ENCODE measurements around the gene WDFY1. TPM values are rescaled to one million over a fixed set of nuclear protein-coding genes. Genes with fewer than 3 reads are reported as not detected.

The WDFY1 gene
- total RNA-seq, 6 donors from 2014 or later = 32.6 to 90.1 (median 41.2) TPM

DNA sequence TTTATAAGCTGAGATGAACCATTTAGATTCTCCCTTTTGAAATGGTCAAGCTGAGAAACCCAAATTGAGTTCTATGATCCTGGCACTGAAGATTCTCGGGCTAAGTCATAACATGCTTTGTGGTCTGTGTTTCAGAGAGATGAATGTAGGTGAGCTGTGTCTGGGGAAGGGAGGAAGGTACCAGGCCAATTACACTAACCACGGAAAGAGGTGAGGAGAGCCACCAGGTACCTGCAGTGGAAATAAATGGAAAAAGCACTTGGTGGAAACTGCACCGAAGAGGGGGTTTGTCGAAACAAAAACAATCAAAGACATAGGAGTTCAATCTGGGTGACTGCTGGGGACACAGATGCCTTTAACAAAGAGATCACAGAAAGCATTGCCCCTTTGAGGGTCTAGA, 11.2 kb upstream of the WDFY1 start:
- ATAC-seq (ENCODE audit: low FRiP score in 2 of 2) = no peak
- Histone ChIP-seq H3K4me3 (peak overlapping the region in 1 of 4 donors; percentile 71), H3K36me3 (peaks cover 0 to 15% (median 1%) of the 10 kb centered on the region in 4 donors), H3K27me3 (no peaks in the 10 kb centered on the region), H3K27ac (peak overlapping the region; percentile 86 to 94 (median 90)), H3K9me3 (no peaks in the 10 kb centered on the region), H3K4me1 (peaks cover 37 to 45% (median 41%) of the 10 kb centered on the region in 4 donors)
- WGBS, 2 donors = 93 to 94% methylated on average over 4 of the region's 4 CpGs
- TF ChIP-seq, protein P1, sequence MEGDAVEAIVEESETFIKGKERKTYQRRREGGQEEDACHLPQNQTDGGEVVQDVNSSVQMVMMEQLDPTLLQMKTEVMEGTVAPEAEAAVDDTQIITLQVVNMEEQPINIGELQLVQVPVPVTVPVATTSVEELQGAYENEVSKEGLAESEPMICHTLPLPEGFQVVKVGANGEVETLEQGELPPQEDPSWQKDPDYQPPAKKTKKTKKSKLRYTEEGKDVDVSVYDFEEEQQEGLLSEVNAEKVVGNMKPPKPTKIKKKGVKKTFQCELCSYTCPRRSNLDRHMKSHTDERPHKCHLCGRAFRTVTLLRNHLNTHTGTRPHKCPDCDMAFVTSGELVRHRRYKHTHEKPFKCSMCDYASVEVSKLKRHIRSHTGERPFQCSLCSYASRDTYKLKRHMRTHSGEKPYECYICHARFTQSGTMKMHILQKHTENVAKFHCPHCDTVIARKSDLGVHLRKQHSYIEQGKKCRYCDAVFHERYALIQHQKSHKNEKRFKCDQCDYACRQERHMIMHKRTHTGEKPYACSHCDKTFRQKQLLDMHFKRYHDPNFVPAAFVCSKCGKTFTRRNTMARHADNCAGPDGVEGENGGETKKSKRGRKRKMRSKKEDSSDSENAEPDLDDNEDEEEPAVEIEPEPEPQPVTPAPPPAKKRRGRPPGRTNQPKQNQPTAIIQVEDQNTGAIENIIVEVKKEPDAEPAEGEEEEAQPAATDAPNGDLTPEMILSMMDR (IDR thresholded peaks at IDR 0.05) = no peak
- no peak for TF ChIP-seq POLR2AphosphoS5 (IDR thresholded peaks at IDR 0.05)
- TF ChIP-seq EP300 (IDR thresholded peaks at IDR 0.05) = no peak
- TF ChIP-seq POLR2A (IDR thresholded peaks at IDR 0.05) = no peak
- DNase-seq = no peak

DNA sequence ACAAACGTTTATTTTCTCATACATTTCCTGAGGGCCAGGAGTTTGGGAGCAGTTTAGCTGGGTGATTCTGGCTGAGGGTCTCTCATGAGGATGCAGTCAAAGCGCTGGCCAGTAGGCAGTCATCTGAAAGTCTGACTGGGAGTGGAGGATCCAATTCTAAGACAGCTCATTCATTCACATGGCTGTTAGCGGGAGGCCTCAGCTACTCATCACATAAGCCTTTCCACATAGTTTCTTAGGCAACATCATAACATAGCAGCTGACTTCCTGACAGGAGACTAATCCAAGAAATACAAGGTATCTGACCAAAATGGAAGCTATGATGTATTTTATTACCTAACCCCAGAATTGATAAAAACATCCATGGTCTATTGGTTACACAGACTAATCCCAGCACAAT, 9.3 kb upstream of the WDFY1 start:
- TF ChIP-seq EP300 (IDR thresholded peaks at IDR 0.05) = no peak
- TF ChIP-seq, protein P1 (IDR thresholded peaks at IDR 0.05) = no peak
- H3K36me3 ChIP-seq = no peaks in the 10 kb centered on the region
- H3K9me3 ChIP-seq = no peaks in the 10 kb centered on the region
- H3K4me3 ChIP-seq = no peak overlapping the region
- 83 to 91% methylated on average over 3 of the region's 3 CpGs for WGBS, 2 donors
- no peak for DNase-seq
- H3K27ac ChIP-seq = no peak overlapping the region
- peak in 1 of 2 donors; percentile 7 for ATAC-seq (ENCODE audit: low FRiP score in 2 of 2)
- peaks cover 26 to 45% (median 33%) of the 10 kb centered on the region in 4 donors for H3K4me1 ChIP-seq
- no peaks in the 10 kb centered on the region for H3K27me3 ChIP-seq

DNA sequence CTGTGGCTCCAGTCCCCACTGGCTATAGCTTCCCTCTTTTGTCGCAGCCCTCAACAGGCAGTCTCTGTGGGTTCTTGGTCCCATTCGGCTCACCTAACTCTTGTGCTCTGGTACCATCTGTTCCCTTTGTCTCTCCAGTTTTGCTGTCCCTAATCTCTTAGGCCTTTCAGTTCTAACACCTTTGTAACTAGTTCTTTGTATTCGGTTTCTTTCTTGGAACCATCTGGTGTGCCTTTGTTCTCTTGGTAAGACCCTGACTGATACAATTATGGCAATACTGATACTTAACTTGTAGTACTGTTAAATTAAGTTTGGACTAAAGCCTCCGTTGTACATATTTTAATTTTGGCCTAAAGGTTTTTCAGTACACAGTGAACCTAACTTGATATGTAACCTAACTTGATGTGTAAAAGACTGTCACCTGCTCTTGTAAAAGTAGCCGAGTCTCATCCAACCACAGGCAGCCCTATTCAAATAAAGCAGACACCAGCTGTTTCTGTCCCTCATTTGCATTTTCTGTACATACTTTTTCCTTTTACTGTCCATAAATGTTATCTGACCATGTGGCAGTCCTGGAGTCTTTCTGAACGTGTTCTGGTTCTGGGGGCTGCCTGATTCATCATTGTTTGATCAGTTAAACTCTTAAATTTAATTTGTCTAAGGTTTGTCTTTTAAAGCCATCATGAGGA, 7.3 kb upstream of the WDFY1 start:
- H3K9me3 ChIP-seq = no peaks in the 10 kb centered on the region
- H3K4me1 ChIP-seq = peaks cover 14 to 29% (median 19%) of the 10 kb centered on the region in 4 donors
- no peaks in the 10 kb centered on the region for H3K36me3 ChIP-seq
- no peak overlapping the region for H3K27ac ChIP-seq
- ATAC-seq (ENCODE audit: low FRiP score in 2 of 2) (no peak), DNase-seq (no peak)
- TF ChIP-seq POLR2AphosphoS5 (IDR thresholded peaks at IDR 0.05) (no peak), EP300 (IDR thresholded peaks at IDR 0.05) (no peak), POLR2A (IDR thresholded peaks at IDR 0.05) (no peak)
- TF ChIP-seq, protein P1 (IDR thresholded peaks at IDR 0.05) = no peak
- H3K27me3 ChIP-seq = no peaks in the 10 kb centered on the region
- no peak overlapping the region for H3K4me3 ChIP-seq
- WGBS, 2 donors = 86 to 91% methylated on average over 6 of the region's 6 CpGs

DNA sequence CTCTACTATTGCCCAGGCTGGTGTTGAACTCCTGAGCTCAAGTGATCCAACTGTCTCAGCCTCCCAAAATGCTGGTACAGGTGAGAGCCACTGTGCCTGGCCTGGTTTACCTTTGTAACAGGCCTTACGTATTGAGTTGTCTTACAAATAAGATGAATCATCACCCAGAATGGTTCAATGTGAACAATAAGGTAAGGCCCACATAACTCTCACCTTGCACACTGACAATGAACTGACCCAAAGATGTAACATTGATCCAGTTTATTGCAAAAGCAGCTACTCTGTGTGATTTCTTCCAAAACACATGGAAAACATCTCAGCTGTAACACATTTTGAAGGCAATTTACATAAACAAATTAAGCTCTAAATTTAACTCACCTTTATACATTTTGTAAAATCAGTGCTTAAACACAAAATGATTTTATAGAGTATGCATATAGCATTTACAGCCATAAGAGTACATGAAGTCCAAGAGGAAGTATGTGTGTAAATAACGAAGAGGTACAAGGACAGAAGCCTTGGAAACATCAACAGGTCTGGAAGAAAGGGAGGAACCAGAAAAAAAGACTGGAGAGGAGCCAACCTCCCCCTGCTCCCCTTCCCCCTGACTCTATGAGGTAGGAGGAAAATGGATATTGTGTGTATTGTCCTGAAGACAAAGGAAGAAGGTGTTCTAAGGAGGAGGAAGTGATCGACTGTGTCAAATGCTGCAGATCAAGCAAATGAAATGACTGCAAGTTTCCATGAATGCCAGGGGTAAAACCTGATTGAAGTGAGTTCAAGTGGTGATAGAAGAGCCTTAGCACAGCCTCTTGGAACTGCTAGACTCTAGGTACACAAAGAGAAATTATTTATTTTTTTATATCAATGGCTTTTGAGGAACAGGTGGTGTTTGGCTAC, 5.6 kb upstream of the WDFY1 start:
- DNase-seq = no peak
- Histone ChIP-seq H3K36me3 (no peaks in the 10 kb centered on the region), H3K27me3 (no peaks in the 10 kb centered on the region), H3K27ac (peak overlapping the region in 3 of 4 donors; percentile 36 to 54 (median 54)), H3K4me1 (peaks cover 15 to 29% (median 21%) of the 10 kb centered on the region in 4 donors), H3K9me3 (no peaks in the 10 kb centered on the region), H3K4me3 (no peak overlapping the region)
- WGBS, 2 donors = 55% methylated on average over 3 of the region's 3 CpGs
- TF ChIP-seq POLR2AphosphoS5 (IDR thresholded peaks at IDR 0.05) (no peak), EP300 (IDR thresholded peaks at IDR 0.05) (peak in 2 of 4 donors; percentile 9 to 24), POLR2A (IDR thresholded peaks at IDR 0.05) (no peak)
- TF ChIP-seq, protein P1 (IDR thresholded peaks at IDR 0.05) = no peak
- ATAC-seq (ENCODE audit: low FRiP score in 2 of 2) = peak in 1 of 2 donors; percentile 56
